HEK293 (cell line): ENCODE measurements around the gene LBH.

ENCODE experiments used
- ATF2 ChIP-seq: fragments of 450-650 bp; formaldehyde crosslinking; IDR thresholded peaks from 2 replicates; pipeline ENCODE4 v1.5.1; 2016; ENCODE audit warnings: missing biosample characterization, missing genetic modification characterization, low read depth
- CTCF ChIP-seq: fragments of 450-650 bp; formaldehyde crosslinking; IDR thresholded peaks from 2 replicates; pipeline ENCODE4 v1.5.1; 2016; ENCODE audit warnings: missing biosample characterization, missing genetic modification characterization
- REST ChIP-seq: fragments of 450-650 bp; formaldehyde crosslinking; IDR thresholded peaks from 2 replicates; pipeline ENCODE4 v1.5.1; 2016; ENCODE audit warnings: missing biosample characterization, missing genetic modification characterization
- ZBTB1 ChIP-seq: fragments of 450-650 bp; formaldehyde crosslinking; IDR thresholded peaks from 2 replicates; pipeline ENCODE4 v1.5.1; 2016; ENCODE audit warnings: missing biosample characterization, missing genetic modification characterization
- ZNF121 ChIP-seq: fragments of 450-650 bp; formaldehyde crosslinking; IDR thresholded peaks from 2 replicates; pipeline ENCODE4 v1.5.1; 2016; ENCODE audit warnings: missing biosample characterization, missing genetic modification characterization
- ZNF510 ChIP-seq: fragments of 450-650 bp; formaldehyde crosslinking; IDR thresholded peaks from 2 replicates; pipeline ENCODE4 v1.5.1; 2018; ENCODE audit warnings: mild to moderate bottlenecking, missing genetic modification characterization, missing biosample characterization; ENCODE audit not compliant: insufficient replicate concordance
- ZNF529 ChIP-seq: fragments of 450-650 bp; formaldehyde crosslinking; IDR thresholded peaks from 2 replicates; pipeline ENCODE4 v1.5.1; 2017; ENCODE audit warnings: missing genetic modification characterization, missing biosample characterization; ENCODE audit not compliant: insufficient replicate concordance
- ZNF549 ChIP-seq: fragments of 450-650 bp; IDR thresholded peaks from 2 replicates; pipeline ENCODE4 v1.5.1; 2018; ENCODE audit warnings: missing biosample characterization, missing genetic modification characterization, mild to moderate bottlenecking, inconsistent platforms, moderate library complexity
- ZNF558 ChIP-seq: fragments of 450-650 bp; formaldehyde crosslinking; IDR thresholded peaks from 2 replicates; pipeline ENCODE4 v1.5.1; 2016; ENCODE audit warnings: missing biosample characterization, missing genetic modification characterization
- ZNF600 ChIP-seq: fragments of 450-650 bp; formaldehyde crosslinking; IDR thresholded peaks from 2 replicates; pipeline ENCODE4 v1.5.1; 2016; ENCODE audit warnings: missing biosample characterization, missing genetic modification characterization

GRCh38 chr2:30298302-30298701, 67.0 kb downstream of the LBH start:
- TF ChIP-seq REST (tag by site-specific recombination) (no peak), ZNF510 (tag by site-specific recombination) (no peak), ZNF558 (tag by site-specific recombination) (no peak), ZNF529 (tag by site-specific recombination) (no peak), CTCF (tag by site-specific recombination) (no peak), ZNF600 (tag by site-specific recombination) (no peak), ATF2 (no peak), ZNF549 (tag by site-specific recombination) (no peak), ZBTB1 (tag by site-specific recombination) (no peak), ZNF121 (tag by site-specific recombination) (no peak)
